ENCODE measurements around the gene ATP8B1.
A peak's percentile ranks its signal among the peaks of the same experiment; 100 is the strongest.

The ATP8B1 gene

GRCh38 chr18:57630002-57630753, 172.9 kb downstream of the ATP8B1 start:
- Histone ChIP-seq H3K27ac (ENCODE audit: low read length) (peak overlapping the region; percentile 82), H3K9me3 (ENCODE audit: control insufficient read depth in 1 of 2, low read length in 2 of 2) (no peaks in the 10 kb centered on the region), H3K4me1 (ENCODE audit: control insufficient read depth in 1 of 2, insufficient read depth in 2 of 2, low read length in 2 of 2) (peaks cover 0 to 12% of the 10 kb centered on the region in 2 donors), H3K27me3 (ENCODE audit: low read depth, low read length) (no peaks in the 10 kb centered on the region), H3K36me3 (ENCODE audit: control insufficient read depth in 1 of 2, insufficient read depth in 2 of 2, low read length in 2 of 2) (no peaks in the 10 kb centered on the region), H3K4me3 (ENCODE audit: low read depth in 1 of 2, low read length in 2 of 2) (peak overlapping the region; percentile 72 to 85)

GRCh38 chr18:57629422-57629821, 173.7 kb downstream of the ATP8B1 start:
- H3K36me3 ChIP-seq (ENCODE audit: control insufficient read depth in 1 of 2, insufficient read depth in 2 of 2, low read length in 2 of 2), result no peaks in the 10 kb centered on the region
- H3K27me3 ChIP-seq (ENCODE audit: low read depth, low read length), result no peaks in the 10 kb centered on the region
- peaks cover 0 to 12% of the 10 kb centered on the region in 2 donors for H3K4me1 ChIP-seq (ENCODE audit: control insufficient read depth in 1 of 2, insufficient read depth in 2 of 2, low read length in 2 of 2)
- H3K9me3 ChIP-seq (ENCODE audit: control insufficient read depth in 1 of 2, low read length in 2 of 2), result no peaks in the 10 kb centered on the region
- peak overlapping the region; percentile 72 to 85 for H3K4me3 ChIP-seq (ENCODE audit: low read depth in 1 of 2, low read length in 2 of 2)
- H3K27ac ChIP-seq (ENCODE audit: low read length), result no peak overlapping the region

- Histone ChIP-seq H3K27ac (ENCODE audit: low read length) (no peak overlapping the region), H3K4me3 (ENCODE audit: low read depth in 1 of 2, low read length in 2 of 2) (no peak overlapping the region), H3K36me3 (ENCODE audit: control insufficient read depth in 1 of 2, insufficient read depth in 2 of 2, low read length in 2 of 2) (no peaks in the 10 kb centered on the region), H3K9me3 (ENCODE audit: control insufficient read depth in 1 of 2, low read length in 2 of 2) (no peaks in the 10 kb centered on the region), H3K4me1 (ENCODE audit: control insufficient read depth in 1 of 2, insufficient read depth in 2 of 2, low read length in 2 of 2) (peaks cover 0 to 12% of the 10 kb centered on the region in 2 donors), H3K27me3 (ENCODE audit: low read depth, low read length) (no peaks in the 10 kb centered on the region)
Measured at GRCh38 chr18:57627488-57627887, 175.6 kb downstream of the ATP8B1 start.

- H3K27ac ChIP-seq (ENCODE audit: low read length), result no peak overlapping the region
- no peaks in the 10 kb centered on the region for H3K27me3 ChIP-seq (ENCODE audit: low read depth, low read length)
- no peaks in the 10 kb centered on the region for H3K36me3 ChIP-seq (ENCODE audit: control insufficient read depth in 1 of 2, insufficient read depth in 2 of 2, low read length in 2 of 2)
- H3K9me3 ChIP-seq (ENCODE audit: control insufficient read depth in 1 of 2, low read length in 2 of 2), result no peaks in the 10 kb centered on the region
- H3K4me1 ChIP-seq (ENCODE audit: control insufficient read depth in 1 of 2, insufficient read depth in 2 of 2, low read length in 2 of 2), result peaks cover 7 to 8% of the 10 kb centered on the region in 2 donors
- H3K4me3 ChIP-seq (ENCODE audit: low read depth in 1 of 2, low read length in 2 of 2), result no peak overlapping the region
Measured at GRCh38 chr18:57624988-57625387, 178.1 kb downstream of the ATP8B1 start.

- Histone ChIP-seq H3K9me3 (ENCODE audit: control insufficient read depth in 1 of 2, low read length in 2 of 2) (no peaks in the 10 kb centered on the region), H3K4me1 (ENCODE audit: control insufficient read depth in 1 of 2, insufficient read depth in 2 of 2, low read length in 2 of 2) (peaks cover 8% of the 10 kb centered on the region in 2 donors), H3K27ac (ENCODE audit: low read length) (peak overlapping the region; percentile 74), H3K27me3 (ENCODE audit: low read depth, low read length) (no peaks in the 10 kb centered on the region), H3K4me3 (ENCODE audit: low read depth in 1 of 2, low read length in 2 of 2) (peak overlapping the region; percentile 72 to 80), H3K36me3 (ENCODE audit: control insufficient read depth in 1 of 2, insufficient read depth in 2 of 2, low read length in 2 of 2) (peaks cover 0 to 8% of the 10 kb centered on the region in 2 donors)
Measured at GRCh38 chr18:57621246-57621604, 181.9 kb downstream of the ATP8B1 start.

GRCh38 chr18:57619876-57620275, 183.2 kb downstream of the ATP8B1 start:
- H3K27me3 ChIP-seq (ENCODE audit: low read depth, low read length), result no peaks in the 10 kb centered on the region
- no peaks in the 10 kb centered on the region for H3K9me3 ChIP-seq (ENCODE audit: control insufficient read depth in 1 of 2, low read length in 2 of 2)
- H3K27ac ChIP-seq (ENCODE audit: low read length), result no peak overlapping the region
- H3K4me1 ChIP-seq (ENCODE audit: control insufficient read depth in 1 of 2, insufficient read depth in 2 of 2, low read length in 2 of 2), result peaks cover 8% of the 10 kb centered on the region in 2 donors
- H3K36me3 ChIP-seq (ENCODE audit: control insufficient read depth in 1 of 2, insufficient read depth in 2 of 2, low read length in 2 of 2), result peaks cover 4 to 8% of the 10 kb centered on the region in 2 donors
- H3K4me3 ChIP-seq (ENCODE audit: low read depth in 1 of 2, low read length in 2 of 2), result no peak overlapping the region

GRCh38 chr18:57618910-57619309, 184.2 kb downstream of the ATP8B1 start:
- Histone ChIP-seq H3K9me3 (ENCODE audit: control insufficient read depth in 1 of 2, low read length in 2 of 2) (no peaks in the 10 kb centered on the region), H3K27me3 (ENCODE audit: low read depth, low read length) (no peaks in the 10 kb centered on the region), H3K36me3 (ENCODE audit: control insufficient read depth in 1 of 2, insufficient read depth in 2 of 2, low read length in 2 of 2) (peaks cover 11 to 12% of the 10 kb centered on the region in 2 donors), H3K4me3 (ENCODE audit: low read depth in 1 of 2, low read length in 2 of 2) (no peak overlapping the region), H3K4me1 (ENCODE audit: control insufficient read depth in 1 of 2, insufficient read depth in 2 of 2, low read length in 2 of 2) (peaks cover 8% of the 10 kb centered on the region in 2 donors), H3K27ac (ENCODE audit: low read length) (no peak overlapping the region)

GRCh38 chr18:57603871-57604270, 199.2 kb downstream of the ATP8B1 start:
- H3K4me1 ChIP-seq (ENCODE audit: control insufficient read depth in 1 of 2, insufficient read depth in 2 of 2, low read length in 2 of 2), result no peaks in the 10 kb centered on the region
- no peak overlapping the region for H3K4me3 ChIP-seq (ENCODE audit: low read depth in 1 of 2, low read length in 2 of 2)
- H3K9me3 ChIP-seq (ENCODE audit: control insufficient read depth in 1 of 2, low read length in 2 of 2), result no peaks in the 10 kb centered on the region
- no peaks in the 10 kb centered on the region for H3K27me3 ChIP-seq (ENCODE audit: low read depth, low read length)
- H3K27ac ChIP-seq (ENCODE audit: low read length), result no peak overlapping the region
- H3K36me3 ChIP-seq (ENCODE audit: control insufficient read depth in 1 of 2, insufficient read depth in 2 of 2, low read length in 2 of 2), result peaks cover 65 to 85% of the 10 kb centered on the region in 2 donors
